ENCODE results near the gene ZFP36L2. TPM values are rescaled to one million over a fixed set of nuclear protein-coding genes. Genes with fewer than 3 reads are reported as not detected.

ZFP36L2 gene
- total and polyA plus RNA-seq, 9 of the 15 experiments (the other 6 are each of a cell fraction or from before 2014, with no cell fraction given) = 4.1 to 60.6 (median 20.3) TPM

DNA sequence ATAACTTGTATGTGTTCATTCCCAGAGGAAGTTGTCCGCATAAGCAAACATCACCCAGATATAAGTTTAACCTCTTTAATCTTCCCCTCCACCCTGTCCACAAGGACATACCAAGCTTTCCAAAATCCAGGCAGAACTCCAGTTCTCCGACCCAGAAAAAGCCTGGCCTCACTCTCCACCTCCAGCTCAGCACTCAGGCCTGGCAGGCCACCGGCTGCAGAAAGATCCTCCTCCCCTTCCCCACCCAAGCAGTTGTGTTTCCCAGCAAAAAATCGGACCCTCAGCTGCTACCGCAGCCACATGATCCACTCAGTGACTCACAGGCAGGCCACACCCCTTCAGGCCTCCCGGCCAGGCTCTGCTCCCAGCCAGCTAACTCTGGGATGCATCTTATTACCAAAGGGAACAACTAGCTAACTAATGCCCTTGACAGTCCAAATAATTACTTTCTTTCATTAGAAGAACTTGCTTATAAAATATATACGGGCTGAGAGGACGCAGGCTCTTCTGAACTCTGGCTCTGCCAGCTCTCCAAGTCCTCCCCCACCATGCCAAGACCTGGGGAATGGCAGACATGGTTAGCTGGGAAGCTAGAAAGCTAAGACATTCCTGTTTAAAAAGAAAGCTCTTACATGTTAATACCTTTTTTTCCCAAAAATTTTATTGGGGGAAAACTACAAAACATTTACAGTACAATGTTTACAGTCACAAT lies 4.5 kb downstream of the ZFP36L2 start (continued):
- TF ChIP-seq, protein P1, sequence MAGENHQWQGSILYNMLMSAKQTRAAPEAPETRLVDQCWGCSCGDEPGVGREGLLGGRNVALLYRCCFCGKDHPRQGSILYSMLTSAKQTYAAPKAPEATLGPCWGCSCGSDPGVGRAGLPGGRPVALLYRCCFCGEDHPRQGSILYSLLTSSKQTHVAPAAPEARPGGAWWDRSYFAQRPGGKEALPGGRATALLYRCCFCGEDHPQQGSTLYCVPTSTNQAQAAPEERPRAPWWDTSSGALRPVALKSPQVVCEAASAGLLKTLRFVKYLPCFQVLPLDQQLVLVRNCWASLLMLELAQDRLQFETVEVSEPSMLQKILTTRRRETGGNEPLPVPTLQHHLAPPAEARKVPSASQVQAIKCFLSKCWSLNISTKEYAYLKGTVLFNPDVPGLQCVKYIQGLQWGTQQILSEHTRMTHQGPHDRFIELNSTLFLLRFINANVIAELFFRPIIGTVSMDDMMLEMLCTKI (IDR thresholded peaks at IDR 0.05; ENCODE audit: partially characterized antibody) = no peak
- TF ChIP-seq, protein P2, sequence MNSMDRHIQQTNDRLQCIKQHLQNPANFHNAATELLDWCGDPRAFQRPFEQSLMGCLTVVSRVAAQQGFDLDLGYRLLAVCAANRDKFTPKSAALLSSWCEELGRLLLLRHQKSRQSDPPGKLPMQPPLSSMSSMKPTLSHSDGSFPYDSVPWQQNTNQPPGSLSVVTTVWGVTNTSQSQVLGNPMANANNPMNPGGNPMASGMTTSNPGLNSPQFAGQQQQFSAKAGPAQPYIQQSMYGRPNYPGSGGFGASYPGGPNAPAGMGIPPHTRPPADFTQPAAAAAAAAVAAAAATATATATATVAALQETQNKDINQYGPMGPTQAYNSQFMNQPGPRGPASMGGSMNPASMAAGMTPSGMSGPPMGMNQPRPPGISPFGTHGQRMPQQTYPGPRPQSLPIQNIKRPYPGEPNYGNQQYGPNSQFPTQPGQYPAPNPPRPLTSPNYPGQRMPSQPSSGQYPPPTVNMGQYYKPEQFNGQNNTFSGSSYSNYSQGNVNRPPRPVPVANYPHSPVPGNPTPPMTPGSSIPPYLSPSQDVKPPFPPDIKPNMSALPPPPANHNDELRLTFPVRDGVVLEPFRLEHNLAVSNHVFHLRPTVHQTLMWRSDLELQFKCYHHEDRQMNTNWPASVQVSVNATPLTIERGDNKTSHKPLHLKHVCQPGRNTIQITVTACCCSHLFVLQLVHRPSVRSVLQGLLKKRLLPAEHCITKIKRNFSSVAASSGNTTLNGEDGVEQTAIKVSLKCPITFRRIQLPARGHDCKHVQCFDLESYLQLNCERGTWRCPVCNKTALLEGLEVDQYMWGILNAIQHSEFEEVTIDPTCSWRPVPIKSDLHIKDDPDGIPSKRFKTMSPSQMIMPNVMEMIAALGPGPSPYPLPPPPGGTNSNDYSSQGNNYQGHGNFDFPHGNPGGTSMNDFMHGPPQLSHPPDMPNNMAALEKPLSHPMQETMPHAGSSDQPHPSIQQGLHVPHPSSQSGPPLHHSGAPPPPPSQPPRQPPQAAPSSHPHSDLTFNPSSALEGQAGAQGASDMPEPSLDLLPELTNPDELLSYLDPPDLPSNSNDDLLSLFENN (IDR thresholded peaks at IDR 0.05; ENCODE audit: low read depth in 2 of 2, low read length in 2 of 2) = peak in 1 of 2 experiments; percentile 52; a peak in 1 of 4 replicates
- TF ChIP-seq, protein P3, sequence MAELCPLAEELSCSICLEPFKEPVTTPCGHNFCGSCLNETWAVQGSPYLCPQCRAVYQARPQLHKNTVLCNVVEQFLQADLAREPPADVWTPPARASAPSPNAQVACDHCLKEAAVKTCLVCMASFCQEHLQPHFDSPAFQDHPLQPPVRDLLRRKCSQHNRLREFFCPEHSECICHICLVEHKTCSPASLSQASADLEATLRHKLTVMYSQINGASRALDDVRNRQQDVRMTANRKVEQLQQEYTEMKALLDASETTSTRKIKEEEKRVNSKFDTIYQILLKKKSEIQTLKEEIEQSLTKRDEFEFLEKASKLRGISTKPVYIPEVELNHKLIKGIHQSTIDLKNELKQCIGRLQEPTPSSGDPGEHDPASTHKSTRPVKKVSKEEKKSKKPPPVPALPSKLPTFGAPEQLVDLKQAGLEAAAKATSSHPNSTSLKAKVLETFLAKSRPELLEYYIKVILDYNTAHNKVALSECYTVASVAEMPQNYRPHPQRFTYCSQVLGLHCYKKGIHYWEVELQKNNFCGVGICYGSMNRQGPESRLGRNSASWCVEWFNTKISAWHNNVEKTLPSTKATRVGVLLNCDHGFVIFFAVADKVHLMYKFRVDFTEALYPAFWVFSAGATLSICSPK (IDR thresholded peaks at IDR 0.05; ENCODE audit: borderline replicate concordance) = peak; percentile 69; the same call in 1 of the 2 replicates
- no peak for TF ChIP-seq HBP1 (CRISPR knock-in tag; IDR thresholded peaks at IDR 0.05)
- TF ChIP-seq CXXC5 (CRISPR knock-in tag; IDR thresholded peaks at IDR 0.05) = no peak
- TF ChIP-seq MBD2 (IDR thresholded peaks at IDR 0.05; ENCODE audit: borderline replicate concordance, low read depth) = peak; percentile 46; the same call in 1 of the 2 replicates
- TF ChIP-seq ZNF3 (CRISPR knock-in tag; IDR thresholded peaks at IDR 0.05) = no peak
- TF ChIP-seq GABPB1 (CRISPR knock-in tag; IDR thresholded peaks at IDR 0.05) = no peak
- no peak for TF ChIP-seq TGIF2 (CRISPR knock-in tag; IDR thresholded peaks at IDR 0.05)
- TF ChIP-seq HNRNPUL1 (IDR thresholded peaks at IDR 0.05; ENCODE audit: low read length) = no peak
- no peak for TF ChIP-seq DNMT1 (IDR thresholded peaks at IDR 0.05)
- TF ChIP-seq THRAP3 (IDR thresholded peaks at IDR 0.05; ENCODE audit: borderline replicate concordance) = no peak
- TF ChIP-seq, protein P4, sequence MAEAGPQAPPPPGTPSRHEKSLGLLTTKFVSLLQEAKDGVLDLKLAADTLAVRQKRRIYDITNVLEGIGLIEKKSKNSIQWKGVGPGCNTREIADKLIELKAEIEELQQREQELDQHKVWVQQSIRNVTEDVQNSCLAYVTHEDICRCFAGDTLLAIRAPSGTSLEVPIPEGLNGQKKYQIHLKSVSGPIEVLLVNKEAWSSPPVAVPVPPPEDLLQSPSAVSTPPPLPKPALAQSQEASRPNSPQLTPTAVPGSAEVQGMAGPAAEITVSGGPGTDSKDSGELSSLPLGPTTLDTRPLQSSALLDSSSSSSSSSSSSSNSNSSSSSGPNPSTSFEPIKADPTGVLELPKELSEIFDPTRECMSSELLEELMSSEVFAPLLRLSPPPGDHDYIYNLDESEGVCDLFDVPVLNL (CRISPR knock-in tag; IDR thresholded peaks at IDR 0.05; ENCODE audit: low read depth) = no peak
- TF ChIP-seq ARID3A (IDR thresholded peaks at IDR 0.05; ENCODE audit: borderline replicate concordance, low read depth, low read length) = no peak

Data from K562 (cell line).